ENCODE measurements around the gene GGT7. TPM values are rescaled to one million over a fixed set of nuclear protein-coding genes. Genes with fewer than 3 reads are reported as not detected.
A peak's percentile ranks its signal among the peaks of the same experiment; 100 is the strongest.

Gene GGT7
- total RNA-seq, 1 experiment from 2014 or later: 6.5 TPM

DNA sequence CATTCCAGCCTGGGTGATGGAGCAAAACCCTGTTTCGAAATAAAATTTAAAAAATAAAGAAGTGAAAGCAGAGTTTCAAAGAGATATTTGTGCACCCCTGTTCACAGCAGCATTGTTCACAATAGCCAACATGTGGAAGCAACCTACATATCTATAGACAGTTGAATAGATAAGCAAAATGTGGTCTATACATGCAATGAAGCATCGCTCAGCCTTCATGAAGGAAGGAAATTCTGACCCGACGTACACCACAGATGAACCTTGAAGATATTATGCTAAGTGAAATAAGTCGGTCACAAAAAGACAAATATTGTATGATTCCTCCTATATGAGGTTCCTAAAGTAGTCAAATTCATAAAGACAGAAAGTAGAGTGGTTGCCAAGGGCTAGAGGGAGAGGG is 40.7 kb downstream of the GGT7 start:
- no peaks in the 10 kb centered on the region for H3K79me2 ChIP-seq (ENCODE audit: low read depth)
- no peaks in the 10 kb centered on the region for H3K9me3 ChIP-seq (ENCODE audit: insufficient read depth, low read depth)
- no peak overlapping the region for H2AFZ ChIP-seq
- TF ChIP-seq CTCF (conservative IDR thresholded peaks at IDR 0.05) (no peak), EZH2 (IDR thresholded peaks at IDR 0.05; ENCODE audit: low read depth) (no peak)
- no peaks in the 10 kb centered on the region for H4K20me1 ChIP-seq (ENCODE audit: insufficient read depth)
- H3K9me2 ChIP-seq (ENCODE audit: insufficient read depth): no peaks in the 10 kb centered on the region
- no peak for DNase-seq
- H3K36me3 ChIP-seq (ENCODE audit: low read depth): no peaks in the 10 kb centered on the region
- no peaks in the 10 kb centered on the region for H3K27me3 ChIP-seq (ENCODE audit: insufficient read depth, low read depth)
- CTCF ChIA-PET: no interaction called here
- H3K4me3 ChIP-seq: no peak overlapping the region
- no peaks in the 10 kb centered on the region for H3K4me1 ChIP-seq (replicated peaks; ENCODE audit: insufficient read depth)
- H3K4me2 ChIP-seq: no peak overlapping the region
- no peak overlapping the region for H3K27ac ChIP-seq
- intact Hi-C loops (cut with micrococcal nuclease; ENCODE audit: unreplicated experiment): loop anchor here (5.0 to 10.0 kb wide), 4 partner anchors 40 to 623 kb away; partner anchors contain the start of genes CEP250, GGT7, GSS and MYH7B
- H3F3A ChIP-seq (ENCODE audit: insufficient read depth, low read depth): peaks cover 2% of the 10 kb centered on the region; the same call in 1 of the 2 replicates
- no TSS peak for BruUV-seq (replicated peaks)
- POLR2A ChIA-PET (ENCODE audit: unreplicated experiment): no interaction called here

- no peak overlapping the region for H2AFZ ChIP-seq
- no peak for TF ChIP-seq EZH2 (IDR thresholded peaks at IDR 0.05; ENCODE audit: low read depth)
- 0 out of 2 replicates have a peak, but pooled peaks have one; percentile 10 for TF ChIP-seq CTCF (conservative IDR thresholded peaks at IDR 0.05)
- no peaks in the 10 kb centered on the region for H3K27me3 ChIP-seq (ENCODE audit: insufficient read depth, low read depth)
- H3K79me2 ChIP-seq (ENCODE audit: low read depth): peaks cover 8% of the 10 kb centered on the region
- H3K9me3 ChIP-seq (ENCODE audit: insufficient read depth, low read depth): no peaks in the 10 kb centered on the region
- H3K27ac ChIP-seq: no peak overlapping the region
- peaks cover 10% of the 10 kb centered on the region; the same call in 1 of the 2 replicates for H3F3A ChIP-seq (ENCODE audit: insufficient read depth, low read depth)
- peaks cover 8% of the 10 kb centered on the region; the same call in 1 of the 2 replicates for H3K4me1 ChIP-seq (replicated peaks; ENCODE audit: insufficient read depth)
- H3K9me2 ChIP-seq (ENCODE audit: insufficient read depth): no peaks in the 10 kb centered on the region
- CTCF ChIA-PET: no interaction called here
- H4K20me1 ChIP-seq (ENCODE audit: insufficient read depth): peaks cover 3% of the 10 kb centered on the region; the same call in 1 of the 2 replicates
- no peaks in the 10 kb centered on the region for H3K36me3 ChIP-seq (ENCODE audit: low read depth)
- no TSS peak for BruUV-seq (replicated peaks)
- intact Hi-C loops (cut with micrococcal nuclease; ENCODE audit: unreplicated experiment): no loop called here
- DNase-seq: no peak
- no peak overlapping the region for H3K4me2 ChIP-seq
- POLR2A ChIA-PET (ENCODE audit: unreplicated experiment): interaction anchor here (0.6 kb wide), 1 partner anchor 266 kb away, joined by 4 read pairs; no protein-coding TSS in a partner anchor
- H3K4me3 ChIP-seq: no peak overlapping the region
Observed at GRCh38 chr20:34829191-34829590, 43.5 kb downstream of the GGT7 start.

GRCh38 chr20:34825530-34826362 is 46.9 kb downstream of the GGT7 start, which contains the start of gene NCOA6:
Gene NCOA6 (minus strand): TSS chr20:34825651. CDS start chr20:34782355, 43,296 bp downstream.
- H4K20me1 ChIP-seq (ENCODE audit: insufficient read depth): peaks cover 37% of the 10 kb centered on the region
- H3K36me3 ChIP-seq (ENCODE audit: low read depth): no peaks in the 10 kb centered on the region
- peak within 1 kb of the TSS; percentile 83 for H2AFZ ChIP-seq
- H3F3A ChIP-seq (ENCODE audit: insufficient read depth, low read depth): peaks cover 22% of the 10 kb centered on the region
- no peaks in the 10 kb centered on the region for H3K9me3 ChIP-seq (ENCODE audit: insufficient read depth, low read depth)
- peak in 1 of 2 experiments; percentile 81 for DNase-seq
- H3K27ac ChIP-seq: peak within 1 kb of the TSS; percentile 54
- intact Hi-C loops (cut with micrococcal nuclease; ENCODE audit: unreplicated experiment): no loop called here
- POLR2A ChIA-PET (ENCODE audit: unreplicated experiment): interaction anchor here (0.5 to 0.7 kb wide), 4 partner anchors 22 to 917 kb away, joined by 3 to 9 read pairs (median 4); partner anchors contain the start of gene EDEM2
- H3K27me3 ChIP-seq (ENCODE audit: insufficient read depth, low read depth): no peaks in the 10 kb centered on the region
- H3K4me1 ChIP-seq (replicated peaks; ENCODE audit: insufficient read depth): peaks cover 24% of the 10 kb centered on the region
- TF ChIP-seq CTCF (conservative IDR thresholded peaks at IDR 0.05) (no peak), EZH2 (IDR thresholded peaks at IDR 0.05; ENCODE audit: low read depth) (no peak)
- CTCF ChIA-PET: interaction anchor here (1.2 kb wide), 1 partner anchor 271 kb away, joined by 3 read pairs; no protein-coding TSS in a partner anchor
- H3K9me2 ChIP-seq (ENCODE audit: insufficient read depth): no peaks in the 10 kb centered on the region
- peak within 1 kb of the TSS; percentile 96 for H3K4me2 ChIP-seq
- H3K4me3 ChIP-seq: peak within 1 kb of the TSS; percentile 98
- peaks cover 42% of the 10 kb centered on the region for H3K79me2 ChIP-seq (ENCODE audit: low read depth)
- BruUV-seq (replicated peaks): TSS peak; percentile 53
